Activated naive CD8-positive, alpha-beta T cell treated with anti-CD3 and anti-CD28 coated beads, Interleukin-2, amount 50 U/mL, for 24 hours (primary cell): ENCODE measurements around the gene IPO11.

Experiments used
- ATAC-seq: fragments of 150-1000 bp; cut with Tn5 transposase; one replicate; pipeline ENCODE4 v1.10.0; 2021
- DNase-seq: peaks from one replicate; pipeline ENCODE4 v3.0.0; 2021
- H3K27ac Mint-ChIP-seq: one replicate; pipeline ENCODE4 v1.8.0; 2021; ENCODE audit warnings: mild to moderate bottlenecking, mixed read lengths
- H3K27me3 Mint-ChIP-seq: one replicate; pipeline ENCODE4 v1.8.0; 2021; ENCODE audit warnings: mixed read lengths
- H3K36me3 Mint-ChIP-seq: one replicate; pipeline ENCODE4 v1.8.0; 2021; ENCODE audit warnings: low read depth, mixed read lengths
- H3K4me1 Mint-ChIP-seq: one replicate; pipeline ENCODE4 v1.8.0; 2021; ENCODE audit warnings: mixed read lengths
- H3K4me3 Mint-ChIP-seq: one replicate; pipeline ENCODE4 v1.8.0; 2021; ENCODE audit warnings: mild to moderate bottlenecking, moderate library complexity, mixed read lengths
- H3K9me3 Mint-ChIP-seq: one replicate; pipeline ENCODE4 v1.8.0; 2021; ENCODE audit warnings: mixed read lengths

The IPO11 gene

DNA sequence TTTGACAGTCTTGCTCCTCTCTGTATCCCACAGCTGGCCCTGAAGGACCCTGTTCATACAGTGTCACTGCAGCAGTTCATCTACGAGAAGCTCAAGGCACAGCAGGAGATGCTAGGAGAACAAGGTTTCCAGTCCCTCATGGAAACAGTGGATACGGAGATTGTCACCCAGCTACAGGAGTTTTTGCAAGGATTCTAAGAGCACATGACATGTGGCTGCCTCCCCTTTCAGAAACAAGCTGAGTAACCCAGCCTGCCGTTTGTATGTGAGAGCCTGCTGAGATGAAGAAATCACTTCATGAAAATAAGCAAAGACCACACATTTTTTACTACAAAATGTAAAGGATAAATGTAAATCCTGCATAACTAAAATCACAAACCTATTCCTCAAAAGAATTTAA lies 214.6 kb downstream of the IPO11 start:
- Mint-ChIP-seq H3K27me3 (no peaks in the 10 kb centered on the region), H3K27ac (no peak overlapping the region), H3K4me1 (no peaks in the 10 kb centered on the region), H3K9me3 (no peaks in the 10 kb centered on the region), H3K36me3 (peaks cover 9% of the 10 kb centered on the region), H3K4me3 (no peak overlapping the region)
- ATAC-seq (no peak), DNase-seq (no peak)

DNA sequence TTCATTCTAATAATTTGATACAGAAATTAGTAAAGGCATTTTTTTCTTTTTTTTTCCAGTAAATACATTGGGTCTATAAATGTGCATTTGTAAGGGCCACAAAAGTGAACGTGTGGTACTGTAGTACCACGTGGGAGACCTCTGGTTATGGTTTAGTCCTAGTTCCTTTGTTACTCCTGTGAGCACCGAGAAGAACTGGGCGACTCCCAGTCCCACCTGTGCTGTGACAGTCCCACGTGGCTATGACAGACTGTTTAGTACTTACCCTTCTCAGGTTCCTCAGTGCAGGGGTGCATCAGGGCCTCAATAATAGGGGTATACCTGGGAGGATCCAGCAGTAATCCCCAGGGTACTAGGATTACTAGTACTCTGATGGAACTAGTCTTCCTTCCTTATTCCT lies 215.3 kb downstream of the IPO11 start:
- Mint-ChIP-seq H3K4me1 (no peaks in the 10 kb centered on the region), H3K27ac (no peak overlapping the region), H3K27me3 (no peaks in the 10 kb centered on the region), H3K9me3 (no peaks in the 10 kb centered on the region), H3K4me3 (no peak overlapping the region), H3K36me3 (peaks cover 9% of the 10 kb centered on the region)
- DNase-seq (no peak), ATAC-seq (no peak)

DNA sequence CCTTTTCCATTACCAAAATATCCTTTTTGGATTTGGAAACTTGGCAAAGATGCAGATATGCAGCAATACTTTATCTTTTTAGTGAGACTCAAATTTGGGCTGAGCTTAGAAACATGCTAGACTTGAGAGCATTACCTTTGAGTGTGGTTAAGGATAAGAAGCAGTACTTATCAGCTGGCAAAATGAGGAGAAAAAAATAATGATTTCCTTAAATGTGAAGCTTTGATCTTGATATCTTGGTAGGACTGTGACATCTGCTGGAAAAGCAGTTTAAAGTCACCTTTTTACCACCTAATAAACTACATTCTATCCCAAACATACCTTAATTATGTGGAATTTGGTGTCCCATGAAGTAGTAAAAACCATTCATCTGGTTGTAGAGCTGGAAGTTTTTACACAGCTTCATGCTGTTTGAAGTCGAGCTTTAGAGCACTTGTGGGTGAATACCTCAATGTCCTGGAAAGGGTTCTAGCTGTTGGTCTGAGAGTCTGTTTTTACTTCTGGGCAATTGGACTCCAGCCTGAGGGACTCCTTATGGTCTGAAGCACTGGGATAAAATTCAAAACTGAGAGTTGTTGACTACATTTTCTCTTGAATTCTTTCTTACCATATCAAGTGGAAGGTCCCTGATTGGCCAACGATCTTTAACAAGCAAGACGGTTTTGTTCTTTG lies 219.5 kb downstream of the IPO11 start:
- ATAC-seq, result no peak
- Mint-ChIP-seq H3K9me3 (no peaks in the 10 kb centered on the region), H3K4me1 (no peaks in the 10 kb centered on the region), H3K27ac (no peak overlapping the region), H3K36me3 (peaks cover 11% of the 10 kb centered on the region), H3K4me3 (no peak overlapping the region), H3K27me3 (no peaks in the 10 kb centered on the region)
- DNase-seq, result no peak

GRCh38 chr5:62633243-62633642 lies 220.7 kb downstream of the IPO11 start:
- no peak overlapping the region for H3K27ac Mint-ChIP-seq
- no peaks in the 10 kb centered on the region for H3K9me3 Mint-ChIP-seq

GRCh38 chr5:62640446-62640845 lies 227.9 kb downstream of the IPO11 start:
- no peaks in the 10 kb centered on the region for H3K9me3 Mint-ChIP-seq
- no peak for ATAC-seq

More at GRCh38 chr5:62633243-62633642, 220.7 kb downstream of the IPO11 start:
- DNase-seq (no peak), ATAC-seq (no peak)
- Mint-ChIP-seq H3K36me3 (peaks cover 11% of the 10 kb centered on the region), H3K4me1 (no peaks in the 10 kb centered on the region), H3K4me3 (no peak overlapping the region), H3K27me3 (no peaks in the 10 kb centered on the region)

DNA sequence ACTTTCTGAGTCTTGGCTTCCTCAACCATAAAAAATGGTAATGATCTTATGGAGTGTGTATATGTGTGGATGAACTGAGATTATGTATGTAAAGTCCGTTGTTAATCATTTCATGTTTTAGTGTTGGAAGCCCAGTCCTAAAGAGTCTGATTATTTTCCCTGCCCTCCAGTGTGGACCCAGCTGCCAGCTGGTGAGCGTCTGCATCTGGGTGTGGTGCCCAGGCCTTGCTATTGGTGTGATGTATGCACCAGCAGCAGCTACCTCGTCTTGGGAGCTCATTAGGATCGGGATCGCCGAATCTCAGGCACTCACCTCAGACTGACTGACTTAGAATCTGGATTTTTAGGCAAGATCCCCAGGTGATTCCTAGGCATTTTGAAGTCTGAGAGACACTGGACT lies 229.9 kb downstream of the IPO11 start:
- ATAC-seq, result no peak
- H3K27ac Mint-ChIP-seq, result no peak overlapping the region

More at GRCh38 chr5:62640446-62640845, 227.9 kb downstream of the IPO11 start:
- DNase-seq, result no peak
- Mint-ChIP-seq H3K27me3 (no peaks in the 10 kb centered on the region), H3K36me3 (peaks cover 10% of the 10 kb centered on the region), H3K4me3 (no peak overlapping the region), H3K4me1 (no peaks in the 10 kb centered on the region), H3K27ac (no peak overlapping the region)

DNA sequence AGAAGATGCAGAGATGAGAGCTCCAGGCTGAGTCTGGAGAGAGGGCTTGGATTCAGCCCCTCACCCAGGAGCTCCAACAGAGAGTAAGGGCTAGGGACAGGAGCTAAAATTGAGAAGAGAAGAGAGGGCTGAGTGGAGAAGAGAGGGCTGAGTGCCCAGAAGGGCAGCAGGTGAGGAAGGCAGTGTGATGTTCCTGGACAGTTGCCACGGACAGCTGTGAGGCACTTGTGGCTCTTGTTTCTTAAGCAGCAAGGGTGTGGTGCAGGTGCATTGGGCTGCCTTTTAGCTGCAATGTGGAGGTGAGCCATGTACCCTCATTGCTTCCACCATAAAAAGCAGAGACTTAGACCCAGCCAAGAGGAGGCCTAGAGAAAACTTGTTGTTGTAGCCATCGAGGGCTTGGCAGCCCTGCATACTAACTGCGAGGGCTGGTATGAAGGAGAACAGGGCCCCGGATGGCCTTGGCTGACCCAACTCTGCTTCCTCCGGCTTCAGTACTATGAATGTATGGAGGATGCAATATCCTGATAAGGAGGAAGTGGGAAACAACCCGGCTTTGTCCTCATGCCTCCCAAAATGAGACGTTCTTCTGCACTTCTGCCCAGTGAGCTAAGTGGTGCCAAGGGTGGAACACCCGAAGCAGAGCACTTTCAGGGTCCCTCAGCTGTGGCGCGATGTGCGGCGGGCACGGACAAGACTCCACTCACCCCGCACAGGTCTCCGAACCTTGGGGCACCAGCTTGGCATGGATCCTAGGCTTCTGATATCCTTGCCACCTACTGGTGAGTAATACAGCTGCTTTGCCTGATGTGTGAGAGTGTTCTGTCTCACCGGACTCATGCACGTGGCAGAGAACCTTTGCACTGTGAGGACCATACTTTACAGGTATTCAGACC lies 231.2 kb downstream of the IPO11 start:
- no peak for ATAC-seq
- Mint-ChIP-seq H3K4me3 (no peak overlapping the region), H3K4me1 (no peaks in the 10 kb centered on the region), H3K27ac (no peak overlapping the region), H3K36me3 (peaks cover 5% of the 10 kb centered on the region), H3K9me3 (no peaks in the 10 kb centered on the region), H3K27me3 (no peaks in the 10 kb centered on the region)
- DNase-seq, result no peak

More for the DNA sequence above, 229.9 kb downstream of the IPO11 start:
- Mint-ChIP-seq H3K4me3 (no peak overlapping the region), H3K27me3 (no peaks in the 10 kb centered on the region), H3K36me3 (peaks cover 8% of the 10 kb centered on the region), H3K4me1 (no peaks in the 10 kb centered on the region), H3K9me3 (no peaks in the 10 kb centered on the region)
- no peak for DNase-seq

DNA sequence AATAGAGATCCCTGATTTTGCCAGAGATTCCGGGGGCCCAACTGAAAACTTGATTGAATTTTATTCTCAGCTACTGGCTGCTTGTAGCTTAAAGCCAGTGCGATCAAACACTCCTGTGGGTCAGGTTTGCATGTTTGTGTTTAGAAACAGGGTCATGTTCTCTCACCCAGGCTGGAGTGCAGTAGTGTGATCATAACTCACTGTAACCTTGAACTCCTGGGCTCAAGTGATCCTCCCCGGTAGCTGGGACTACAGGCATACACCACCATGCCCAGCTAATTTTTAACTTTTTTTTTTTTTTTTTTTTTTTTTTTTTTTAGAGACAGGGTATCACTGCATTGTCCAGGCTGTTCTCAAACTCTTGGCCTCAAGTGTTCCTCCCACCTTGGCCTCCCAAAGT lies 232.7 kb downstream of the IPO11 start:
- H3K36me3 Mint-ChIP-seq, result peaks cover 2% of the 10 kb centered on the region
- H3K9me3 Mint-ChIP-seq, result no peaks in the 10 kb centered on the region
- H3K27ac Mint-ChIP-seq, result no peak overlapping the region
- DNase-seq (no peak), ATAC-seq (no peak)
- H3K4me3 Mint-ChIP-seq, result no peak overlapping the region
- no peaks in the 10 kb centered on the region for H3K4me1 Mint-ChIP-seq
- no peaks in the 10 kb centered on the region for H3K27me3 Mint-ChIP-seq

GRCh38 chr5:62647241-62647640 lies 234.7 kb downstream of the IPO11 start:
- Mint-ChIP-seq H3K4me1 (no peaks in the 10 kb centered on the region), H3K27ac (no peak overlapping the region)

GRCh38 chr5:62649025-62649424 lies 236.5 kb downstream of the IPO11 start:
- H3K27ac Mint-ChIP-seq, result no peak overlapping the region
- no peak overlapping the region for H3K4me3 Mint-ChIP-seq
- H3K36me3 Mint-ChIP-seq, result peaks cover 4% of the 10 kb centered on the region
- no peak for DNase-seq
- H3K9me3 Mint-ChIP-seq, result peaks cover 4% of the 10 kb centered on the region
- no peak for ATAC-seq
- H3K4me1 Mint-ChIP-seq, result peaks cover 1% of the 10 kb centered on the region
- H3K27me3 Mint-ChIP-seq, result peaks cover 2% of the 10 kb centered on the region

More at GRCh38 chr5:62647241-62647640, 234.7 kb downstream of the IPO11 start:
- ATAC-seq (no peak), DNase-seq (no peak)
- H3K36me3 Mint-ChIP-seq, result peaks cover 2% of the 10 kb centered on the region
- no peaks in the 10 kb centered on the region for H3K9me3 Mint-ChIP-seq
- H3K4me3 Mint-ChIP-seq, result no peak overlapping the region
- H3K27me3 Mint-ChIP-seq, result no peaks in the 10 kb centered on the region

GRCh38 chr5:62649476-62650113 lies 237.0 kb downstream of the IPO11 start:
- Mint-ChIP-seq H3K4me1 (peaks cover 1% of the 10 kb centered on the region), H3K36me3 (peaks cover 4% of the 10 kb centered on the region), H3K27ac (no peak overlapping the region), H3K27me3 (peaks cover 2% of the 10 kb centered on the region), H3K4me3 (no peak overlapping the region), H3K9me3 (peaks cover 6% of the 10 kb centered on the region)
- ATAC-seq (no peak), DNase-seq (no peak)

DNA sequence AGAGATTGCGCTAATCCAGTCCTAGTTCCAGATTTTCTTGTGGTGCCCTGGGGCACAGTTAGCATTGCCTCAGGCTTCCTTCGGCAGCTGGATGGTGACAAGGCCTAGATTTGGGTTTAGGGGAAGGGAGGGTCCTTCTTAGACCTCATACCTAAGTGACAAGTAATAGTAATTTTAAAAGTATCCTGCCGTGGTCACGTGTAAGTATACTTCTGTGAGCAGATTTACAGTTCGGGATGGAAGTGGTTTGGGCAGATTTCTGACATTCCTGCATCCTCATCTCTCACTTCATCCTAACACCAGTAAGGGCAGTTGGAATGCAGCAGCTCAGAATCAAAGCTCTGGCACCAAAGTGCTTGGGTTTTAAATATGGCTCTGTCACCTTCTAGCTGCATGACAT lies 237.6 kb downstream of the IPO11 start:
- Mint-ChIP-seq H3K36me3 (peaks cover 4% of the 10 kb centered on the region), H3K9me3 (peaks cover 7% of the 10 kb centered on the region), H3K4me1 (peaks cover 1% of the 10 kb centered on the region), H3K27ac (no peak overlapping the region), H3K4me3 (no peak overlapping the region), H3K27me3 (peaks cover 2% of the 10 kb centered on the region)
- DNase-seq (no peak), ATAC-seq (no peak)

GRCh38 chr5:62652225-62652624 lies 239.7 kb downstream of the IPO11 start:
- no peak overlapping the region for H3K4me3 Mint-ChIP-seq
- peaks cover 1% of the 10 kb centered on the region for H3K4me1 Mint-ChIP-seq
- peaks cover 10% of the 10 kb centered on the region for H3K9me3 Mint-ChIP-seq

DNA sequence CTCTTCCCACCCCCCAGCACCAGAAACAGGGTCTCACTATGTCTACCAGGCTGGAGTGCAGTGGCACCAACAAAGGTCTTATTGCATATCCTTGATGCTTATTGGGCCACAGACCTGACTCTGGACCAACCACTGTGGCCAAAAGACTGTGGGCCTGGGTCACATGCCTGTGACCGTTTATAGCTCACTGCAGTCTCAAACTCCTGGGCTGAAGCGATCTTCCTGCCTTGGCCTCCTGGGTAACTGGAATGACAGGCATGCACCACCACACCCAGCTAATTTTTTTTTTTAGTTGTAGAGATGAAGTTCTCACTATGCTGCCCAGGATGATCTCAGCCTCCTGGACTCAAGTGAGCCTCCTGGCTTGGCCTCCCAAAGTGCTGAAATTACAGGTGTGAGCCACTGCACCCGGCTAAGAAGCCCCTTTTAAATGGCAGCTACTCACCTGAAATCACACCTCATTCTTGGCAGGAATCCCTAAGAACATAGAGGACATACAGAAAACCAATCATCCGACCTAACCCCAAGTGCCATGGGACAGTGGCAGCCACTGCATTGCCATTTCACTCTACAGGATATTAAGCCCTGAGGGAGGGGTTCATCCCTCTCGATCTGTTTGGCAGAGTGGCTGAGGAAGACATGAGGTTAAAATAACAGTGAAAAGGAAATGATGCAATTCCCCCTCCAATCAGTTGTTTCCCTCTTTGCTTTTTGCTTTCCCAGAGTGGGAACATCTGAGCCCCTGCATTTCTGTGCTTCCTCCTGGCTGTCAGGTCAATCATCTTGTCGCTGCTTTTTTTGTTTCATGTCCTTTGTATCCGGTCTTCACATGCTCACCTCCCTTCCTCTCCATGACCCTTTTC lies 240.7 kb downstream of the IPO11 start:
- peaks cover 2% of the 10 kb centered on the region for H3K36me3 Mint-ChIP-seq
- H3K27ac Mint-ChIP-seq, result no peak overlapping the region
- H3K4me3 Mint-ChIP-seq, result no peak overlapping the region

More at GRCh38 chr5:62652225-62652624, 239.7 kb downstream of the IPO11 start:
- Mint-ChIP-seq H3K27me3 (peaks cover 2% of the 10 kb centered on the region), H3K36me3 (peaks cover 2% of the 10 kb centered on the region), H3K27ac (no peak overlapping the region)
- ATAC-seq (no peak), DNase-seq (no peak)

More for the DNA sequence above, 240.7 kb downstream of the IPO11 start:
- DNase-seq, result no peak
- H3K9me3 Mint-ChIP-seq, result peaks cover 13% of the 10 kb centered on the region
- peaks cover 1% of the 10 kb centered on the region for H3K4me1 Mint-ChIP-seq
- ATAC-seq, result no peak
- peaks cover 2% of the 10 kb centered on the region for H3K27me3 Mint-ChIP-seq
